Suprapubic skin (tissue), 4 donors: ENCODE data around the gene RTP5.

ENCODE experiments used
- CTCF ChIP-seq, 2 donors: fragments of 200-600 bp in 1 of 2; fragments of 450-650 bp in 1 of 2; sonication (generic) in 1 of 2; IDR thresholded peaks; one replicate each; pipeline ENCODE4 v1.5.1; 2016 to 2019; ENCODE audit warnings: antibody characterized with exemption in 2 of 2, mild to moderate bottlenecking in 1 of 2, moderate library complexity in 1 of 2
- EP300 ChIP-seq: sonication (generic); formaldehyde crosslinking; IDR thresholded peaks from one replicate; pipeline ENCODE4 v1.6.1; 2017; ENCODE audit warnings: antibody characterized with exemption
- POLR2A ChIP-seq, 2 donors: fragments of 450-650 bp; IDR thresholded peaks; one replicate each; pipeline ENCODE4 v1.6.1; 2017; ENCODE audit warnings: antibody characterized with exemption in 2 of 2, mild to moderate bottlenecking in 2 of 2, moderate library complexity in 2 of 2
- POLR2AphosphoS5 ChIP-seq, 3 donors: sonication (generic); formaldehyde crosslinking; IDR thresholded peaks; one replicate each; pipeline ENCODE4 v1.6.1; 2017; ENCODE audit warnings: antibody characterized with exemption in 3 of 3

GRCh38 chr2:241911551-241911950 lies 42.0 kb downstream of the RTP5 start:
- TF ChIP-seq CTCF (IDR thresholded peaks at IDR 0.05) (no peak), POLR2A (IDR thresholded peaks at IDR 0.05) (no peak), POLR2AphosphoS5 (IDR thresholded peaks at IDR 0.05) (no peak), EP300 (no peak)
